GM23338 (cell line): ENCODE results near the gene SNURF. TPM values are rescaled to one million over a fixed set of nuclear protein-coding genes. Genes with fewer than 3 reads are reported as not detected.
A peak's percentile ranks its signal among the peaks of the same experiment; 100 is the strongest.

Experiments used
- ATAC-seq: fragments of 200-7000 bp; cut with Tn5 transposase; 3 replicates; pipeline ENCODE4 v1.9.1; 2020
- DNase-seq: peaks from one replicate; pipeline ENCODE4 v3.0.0-alpha.2; 2015; ENCODE audit warnings: low spot score
- H2AFZ ChIP-seq: fragments of 200-600 bp; sonication (generic); 2 replicates; pipeline ENCODE4 v1.8.0; 2016; ENCODE audit warnings: antibody characterized with exemption, mild to moderate bottlenecking, moderate library complexity
- H3F3A ChIP-seq: fragments of 200-600 bp; sonication (generic); replicated peaks from 2 replicates; pipeline ENCODE4 v1.8.0; 2017; ENCODE audit warnings: antibody characterized with exemption, mixed run types, low read depth
- H3K27ac ChIP-seq: fragments of 200-600 bp; sonication (generic); 2 replicates; pipeline ENCODE4 v1.6.1; 2016; ENCODE audit warnings: low read depth
- H3K27me3 ChIP-seq: fragments of 200-600 bp; sonication (generic); 2 replicates; pipeline ENCODE4 v1.8.0; 2016; ENCODE audit warnings: mild to moderate bottlenecking, mixed run types, moderate library complexity; ENCODE audit not compliant: insufficient read depth
- H3K36me3 ChIP-seq: fragments of 200-600 bp; sonication (generic); 2 replicates; pipeline ENCODE4 v1.8.0; 2016; ENCODE audit warnings: mild to moderate bottlenecking; ENCODE audit not compliant: insufficient read depth
- H3K4me1 ChIP-seq: fragments of 200-600 bp; sonication (generic); 2 replicates; pipeline ENCODE4 v1.8.0; 2016; ENCODE audit warnings: mild to moderate bottlenecking, moderate library complexity; ENCODE audit not compliant: insufficient read depth
- H3K4me2 ChIP-seq: fragments of 200-600 bp; sonication (generic); 2 replicates; pipeline ENCODE4 v1.7.1; 2017; ENCODE audit warnings: mixed run types
- H3K4me3 ChIP-seq: fragments of 200-600 bp; sonication (generic); 2 replicates; pipeline ENCODE4 v1.6.1; 2016; ENCODE audit warnings: mixed run types
- H3K79me2 ChIP-seq: fragments of 200-600 bp; sonication (generic); replicated peaks from 2 replicates; pipeline ENCODE4 v1.8.0; 2017; ENCODE audit warnings: mild to moderate bottlenecking; ENCODE audit not compliant: insufficient read depth
- H3K9me2 ChIP-seq: fragments of 200-600 bp; sonication (generic); 2 replicates; pipeline ENCODE4 v1.8.0; 2017; ENCODE audit not compliant: insufficient read depth
- H4K20me1 ChIP-seq: fragments of 200-600 bp; sonication (generic); replicated peaks from 2 replicates; pipeline ENCODE4 v1.8.0; 2017; ENCODE audit warnings: mild to moderate bottlenecking; ENCODE audit not compliant: insufficient read depth
- H3K27ac Mint-ChIP-seq: 2 replicates; pipeline ENCODE4 v1.8.0; 2020; ENCODE audit warnings: inconsistent platforms, mild to moderate bottlenecking, moderate library complexity, mixed read lengths
- H3K27me3 Mint-ChIP-seq: 3 replicates; pipeline ENCODE4 v1.8.0; 2022; ENCODE audit warnings: low read depth, mild to moderate bottlenecking, moderate library complexity, mixed read lengths, inconsistent platforms; ENCODE audit not compliant: insufficient read depth, poor library complexity
- H3K36me3 Mint-ChIP-seq: 3 replicates; pipeline ENCODE4 v1.8.0; 2021; ENCODE audit warnings: low read depth, mild to moderate bottlenecking, inconsistent platforms, moderate library complexity, mixed read lengths
- H3K4me1 Mint-ChIP-seq: 3 replicates; pipeline ENCODE4 v1.8.0; 2020; ENCODE audit warnings: mild to moderate bottlenecking, inconsistent platforms, mixed read lengths
- H3K4me3 Mint-ChIP-seq: 3 replicates; pipeline ENCODE4 v1.8.0; 2021; ENCODE audit warnings: moderate library complexity, mild to moderate bottlenecking, inconsistent platforms, mixed read lengths
- H3K9me3 Mint-ChIP-seq: 3 replicates; pipeline ENCODE4 v1.8.0; 2020; ENCODE audit warnings: moderate library complexity, mild to moderate bottlenecking, inconsistent platforms, mixed read lengths
- CREB1 ChIP-seq: fragments of 250-450 bp; sonication (Bioruptor Pico); IDR thresholded peaks from 2 replicates; pipeline ENCODE4 v1.5.0; 2020; ENCODE audit warnings: low read depth, mild to moderate bottlenecking, moderate library complexity
- CTCF ChIP-seq, 2 experiments: fragments of 200-600 bp in 1 of 2; sonication (generic) in 1 of 2; conservative IDR thresholded peaks; 2 replicates each; pipeline versions ENCODE4 v1.5.1 to v1.6.1; 2016 to 2017; ENCODE audit warnings: antibody characterized with exemption in 2 of 2, low read depth in 2 of 2, mild to moderate bottlenecking in 2 of 2, moderate library complexity in 1 of 2
- ETS1 ChIP-seq: IDR thresholded peaks from 2 replicates; pipeline ENCODE4 v1.6.1; 2016; ENCODE audit warnings: antibody characterized with exemption
- EZH2 ChIP-seq: fragments of 200-600 bp; sonication (generic); IDR thresholded peaks from one replicate; pipeline ENCODE4 v1.8.0; 2017; ENCODE audit warnings: antibody characterized with exemption, mild to moderate bottlenecking, low read depth; ENCODE audit not compliant: unreplicated experiment
- EZH2phosphoT487 ChIP-seq: fragments of 200-600 bp; sonication (generic); IDR thresholded peaks from one replicate; pipeline ENCODE4 v1.8.1; 2018; ENCODE audit warnings: antibody characterized with exemption; ENCODE audit not compliant: unreplicated experiment
- JUNB ChIP-seq: IDR thresholded peaks from one replicate; pipeline ENCODE4 v1.6.1; 2016; ENCODE audit warnings: antibody characterized with exemption; ENCODE audit not compliant: unreplicated experiment
- POLR2AphosphoS5 ChIP-seq: IDR thresholded peaks from 2 replicates; pipeline ENCODE4 v1.6.1; 2016; ENCODE audit warnings: antibody characterized with exemption, low read depth
- STAT1 ChIP-seq: IDR thresholded peaks from one replicate; pipeline ENCODE4 v1.6.1; 2016; ENCODE audit warnings: antibody characterized with exemption; ENCODE audit not compliant: unreplicated experiment
- ZNF331 ChIP-seq: fragments of 250-450 bp; sonication (Bioruptor Pico); IDR thresholded peaks from 2 replicates; pipeline ENCODE4 v1.5.0; 2020; ENCODE audit warnings: low read depth, mild to moderate bottlenecking, moderate library complexity
- polyA plus RNA-seq: library from polyadenylated mRNA; unstranded; fragments of >200 nt; fragmentation: Nextera tagmentation; extraction: Ambion mirVana; gene quantifications from 2 replicates; pipeline ENCODE4 v1.2.1, GENCODE V29; 2016
- total RNA-seq: library from RNA; depleted of rRNA; stranded (reverse); fragments of >200 nt; shearing (Covaris generic); gene quantifications from 2 replicates; pipeline ENCODE4 v1.2.3, GENCODE V29; 2014
- TF ChIP-seq, protein P1 (sequence below): fragments of 250-450 bp; sonication (Bioruptor Pico); IDR thresholded peaks from 2 replicates; pipeline ENCODE4 v1.5.0; 2020; ENCODE audit warnings: mild to moderate bottlenecking, moderate library complexity

SNURF gene
- total and polyA plus RNA-seq, 2 experiments from 2014 or later: 19.1 to 63.6 TPM

- Histone ChIP-seq H2AFZ (no peak overlapping the region), H3K27ac (peak overlapping the region; percentile 89), H3K4me1 (peaks cover 33% of the 10 kb centered on the region), H3K79me2 (peaks cover 86% of the 10 kb centered on the region), H3K9me2 (no peaks in the 10 kb centered on the region), H3K4me2 (peak overlapping the region; percentile 86), H3K27me3 (no peaks in the 10 kb centered on the region), H3K4me3 (peak overlapping the region; percentile 77), H4K20me1 (peaks cover 16% of the 10 kb centered on the region), H3K36me3 (peaks cover 14% of the 10 kb centered on the region; the same call in 1 of the 2 replicates), H3F3A (peaks cover 1% of the 10 kb centered on the region; the same call in 1 of the 2 replicates)
- ATAC-seq (no peak), DNase-seq (no peak)
- Mint-ChIP-seq H3K4me1 (peaks cover 30% of the 10 kb centered on the region), H3K4me3 (peak overlapping the region; percentile 88), H3K36me3 (peaks cover 71% of the 10 kb centered on the region), H3K27me3 (peaks cover 16% of the 10 kb centered on the region), H3K27ac (peak overlapping the region; percentile 98), H3K9me3 (peaks cover 65% of the 10 kb centered on the region)
- TF ChIP-seq ETS1 (no peak), STAT1 (no peak)
Measured at GRCh38 chr15:24955531-24955921, 739 bp downstream of the SNURF start.

DNA sequence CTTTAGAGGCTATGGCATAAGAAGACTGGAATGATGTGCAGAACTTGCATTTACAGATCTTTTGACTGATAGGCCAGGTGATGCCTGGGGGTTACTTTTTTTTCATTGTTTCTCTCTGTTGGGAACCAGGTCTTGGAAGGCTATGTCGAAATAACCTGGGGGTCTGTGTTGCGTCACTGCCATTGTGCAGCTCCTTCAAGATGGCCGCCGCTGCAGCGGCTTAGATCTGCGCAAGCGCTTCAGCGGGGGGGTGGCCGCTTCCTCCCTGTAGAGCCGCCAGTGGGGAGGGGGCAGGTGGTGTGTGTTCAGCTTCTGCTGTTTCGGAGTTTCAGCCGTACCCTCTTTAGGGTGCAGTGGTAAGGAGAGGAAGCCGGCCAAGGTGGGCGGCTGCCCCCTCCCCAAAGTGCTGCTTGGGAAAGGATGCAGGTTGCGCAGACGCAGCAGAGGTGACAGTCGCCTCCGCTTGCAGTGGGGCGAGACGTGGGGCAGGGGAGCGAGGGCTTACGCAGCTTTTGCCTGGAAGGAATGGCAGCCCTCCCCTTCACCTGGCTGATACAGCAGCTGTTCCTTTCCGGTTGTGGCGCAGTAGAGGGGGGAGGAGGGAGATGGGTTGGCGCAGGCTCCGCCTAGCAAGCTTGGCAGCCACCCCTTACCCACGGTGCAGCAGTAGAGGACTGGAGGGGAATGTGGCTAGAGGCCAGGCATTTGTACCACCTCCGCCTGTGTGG, 1.5 kb downstream of the SNURF start:
- Mint-ChIP-seq H3K4me1 (peaks cover 32% of the 10 kb centered on the region), H3K27me3 (peaks cover 16% of the 10 kb centered on the region), H3K36me3 (peaks cover 71% of the 10 kb centered on the region), H3K9me3 (peaks cover 62% of the 10 kb centered on the region), H3K27ac (peak overlapping the region; percentile 98), H3K4me3 (peak overlapping the region; percentile 88)
- Histone ChIP-seq H3K27me3 (no peaks in the 10 kb centered on the region), H3K27ac (peak overlapping the region; percentile 89), H3K4me2 (peak overlapping the region; percentile 86), H3K4me1 (peaks cover 34% of the 10 kb centered on the region), H3K79me2 (peaks cover 94% of the 10 kb centered on the region), H3K4me3 (peak overlapping the region; percentile 77), H3F3A (no peaks in the 10 kb centered on the region; the same call in 1 of the 2 replicates), H4K20me1 (peaks cover 16% of the 10 kb centered on the region), H2AFZ (no peak overlapping the region), H3K9me2 (no peaks in the 10 kb centered on the region), H3K36me3 (peaks cover 14% of the 10 kb centered on the region; the same call in 1 of the 2 replicates)
- DNase-seq (peak; percentile 81), ATAC-seq (peak; percentile 73)
- no peak for TF ChIP-seq ZNF331 (CRISPR knock-in tag)
- peak; percentile 43; the same call in 1 of the 2 replicates for TF ChIP-seq CREB1 (CRISPR knock-in tag)
- TF ChIP-seq EZH2phosphoT487: no peak
- no peak for TF ChIP-seq STAT1
- TF ChIP-seq ETS1: no peak
- TF ChIP-seq JUNB: no peak
- TF ChIP-seq, protein P1, sequence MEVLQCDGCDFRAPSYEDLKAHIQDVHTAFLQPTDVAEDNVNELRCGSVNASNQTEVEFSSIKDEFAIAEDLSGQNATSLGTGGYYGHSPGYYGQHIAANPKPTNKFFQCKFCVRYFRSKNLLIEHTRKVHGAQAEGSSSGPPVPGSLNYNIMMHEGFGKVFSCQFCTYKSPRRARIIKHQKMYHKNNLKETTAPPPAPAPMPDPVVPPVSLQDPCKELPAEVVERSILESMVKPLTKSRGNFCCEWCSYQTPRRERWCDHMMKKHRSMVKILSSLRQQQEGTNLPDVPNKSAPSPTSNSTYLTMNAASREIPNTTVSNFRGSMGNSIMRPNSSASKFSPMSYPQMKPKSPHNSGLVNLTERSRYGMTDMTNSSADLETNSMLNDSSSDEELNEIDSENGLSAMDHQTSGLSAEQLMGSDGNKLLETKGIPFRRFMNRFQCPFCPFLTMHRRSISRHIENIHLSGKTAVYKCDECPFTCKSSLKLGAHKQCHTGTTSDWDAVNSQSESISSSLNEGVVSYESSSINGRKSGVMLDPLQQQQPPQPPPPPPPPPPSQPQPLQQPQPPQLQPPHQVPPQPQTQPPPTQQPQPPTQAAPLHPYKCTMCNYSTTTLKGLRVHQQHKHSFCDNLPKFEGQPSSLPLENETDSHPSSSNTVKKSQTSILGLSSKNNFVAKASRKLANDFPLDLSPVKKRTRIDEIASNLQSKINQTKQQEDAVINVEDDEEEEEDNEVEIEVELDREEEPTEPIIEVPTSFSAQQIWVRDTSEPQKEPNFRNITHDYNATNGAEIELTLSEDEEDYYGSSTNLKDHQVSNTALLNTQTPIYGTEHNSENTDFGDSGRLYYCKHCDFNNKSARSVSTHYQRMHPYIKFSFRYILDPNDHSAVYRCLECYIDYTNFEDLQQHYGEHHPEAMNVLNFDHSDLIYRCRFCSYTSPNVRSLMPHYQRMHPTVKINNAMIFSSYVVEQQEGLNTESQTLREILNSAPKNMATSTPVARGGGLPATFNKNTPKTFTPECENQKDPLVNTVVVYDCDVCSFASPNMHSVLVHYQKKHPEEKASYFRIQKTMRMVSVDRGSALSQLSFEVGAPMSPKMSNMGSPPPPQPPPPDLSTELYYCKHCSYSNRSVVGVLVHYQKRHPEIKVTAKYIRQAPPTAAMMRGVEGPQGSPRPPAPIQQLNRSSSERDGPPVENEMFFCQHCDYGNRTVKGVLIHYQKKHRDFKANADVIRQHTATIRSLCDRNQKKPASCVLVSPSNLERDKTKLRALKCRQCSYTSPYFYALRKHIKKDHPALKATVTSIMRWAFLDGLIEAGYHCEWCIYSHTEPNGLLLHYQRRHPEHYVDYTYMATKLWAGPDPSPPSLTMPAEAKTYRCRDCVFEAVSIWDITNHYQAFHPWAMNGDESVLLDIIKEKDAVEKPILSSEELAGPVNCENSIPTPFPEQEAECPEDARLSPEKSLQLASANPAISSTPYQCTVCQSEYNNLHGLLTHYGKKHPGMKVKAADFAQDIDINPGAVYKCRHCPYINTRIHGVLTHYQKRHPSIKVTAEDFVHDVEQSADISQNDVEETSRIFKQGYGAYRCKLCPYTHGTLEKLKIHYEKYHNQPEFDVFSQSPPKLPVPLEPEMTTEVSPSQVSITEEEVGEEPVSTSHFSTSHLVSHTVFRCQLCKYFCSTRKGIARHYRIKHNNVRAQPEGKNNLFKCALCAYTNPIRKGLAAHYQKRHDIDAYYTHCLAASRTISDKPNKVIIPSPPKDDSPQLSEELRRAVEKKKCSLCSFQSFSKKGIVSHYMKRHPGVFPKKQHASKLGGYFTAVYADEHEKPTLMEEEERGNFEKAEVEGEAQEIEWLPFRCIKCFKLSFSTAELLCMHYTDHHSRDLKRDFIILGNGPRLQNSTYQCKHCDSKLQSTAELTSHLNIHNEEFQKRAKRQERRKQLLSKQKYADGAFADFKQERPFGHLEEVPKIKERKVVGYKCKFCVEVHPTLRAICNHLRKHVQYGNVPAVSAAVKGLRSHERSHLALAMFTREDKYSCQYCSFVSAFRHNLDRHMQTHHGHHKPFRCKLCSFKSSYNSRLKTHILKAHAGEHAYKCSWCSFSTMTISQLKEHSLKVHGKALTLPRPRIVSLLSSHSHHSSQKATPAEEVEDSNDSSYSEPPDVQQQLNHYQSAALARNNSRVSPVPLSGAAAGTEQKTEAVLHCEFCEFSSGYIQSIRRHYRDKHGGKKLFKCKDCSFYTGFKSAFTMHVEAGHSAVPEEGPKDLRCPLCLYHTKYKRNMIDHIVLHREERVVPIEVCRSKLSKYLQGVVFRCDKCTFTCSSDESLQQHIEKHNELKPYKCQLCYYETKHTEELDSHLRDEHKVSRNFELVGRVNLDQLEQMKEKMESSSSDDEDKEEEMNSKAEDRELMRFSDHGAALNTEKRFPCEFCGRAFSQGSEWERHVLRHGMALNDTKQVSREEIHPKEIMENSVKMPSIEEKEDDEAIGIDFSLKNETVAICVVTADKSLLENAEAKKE (CRISPR knock-in tag): no peak
- TF ChIP-seq POLR2AphosphoS5: peak; percentile 49; the same call in 1 of the 2 replicates
- TF ChIP-seq EZH2: no peak
- TF ChIP-seq CTCF (conservative IDR thresholded peaks at IDR 0.05; ENCODE audit: low read depth in 2 of 2): no peak
